PC-9 (cell line): Measurements from ENCODE around the gene CADM2. TPM values are rescaled to one million over a fixed set of nuclear protein-coding genes. Genes with fewer than 3 reads are reported as not detected.

ENCODE experiments used
- BruUV-seq: library from RNA; stranded (reverse); fragments of 400-500 nt; replicated peaks from 2 replicates; lab custom pipeline; 2021; lab: Mats Ljungman, UMichigan
- CTCF ChIA-PET: fragments of 300-600 bp; sonication (Branson Sonifier 250); formaldehyde crosslinking; loops from one replicate; lab custom pipeline; 2022; ENCODE audit warnings: antibody characterized with exemption; lab: Charles Lee
- POLR2A ChIA-PET: fragments of 300-600 bp; sonication (Branson Sonifier 250); formaldehyde crosslinking; loops from one replicate; lab custom pipeline; 2022; ENCODE audit warnings: antibody characterized with exemption; ENCODE audit not compliant: unreplicated experiment; lab: Charles Lee
- DNase-seq, 2 experiments: peaks; one replicate each; pipeline versions ENCODE4 v3.0.0 to v3.0.0-alpha.2; 2015 to 2022; ENCODE audit warnings: mixed read lengths in 1 of 2
- H2AFZ ChIP-seq: fragments of 200-600 bp; sonication (generic); 2 replicates; pipeline ENCODE4 v1.8.1; 2017; ENCODE audit warnings: antibody characterized with exemption
- H3F3A ChIP-seq: fragments of 200-600 bp; sonication (generic); 2 replicates; pipeline ENCODE4 v1.8.1; 2017; ENCODE audit warnings: antibody characterized with exemption, mild to moderate bottlenecking, low read depth; ENCODE audit not compliant: insufficient read depth
- H3K27ac ChIP-seq: fragments of 200-600 bp; sonication (generic); 2 replicates; pipeline ENCODE4 v1.6.1; 2016; ENCODE audit warnings: mixed run types
- H3K27me3 ChIP-seq: fragments of 200-600 bp; sonication (generic); 2 replicates; pipeline ENCODE4 v1.6.1; 2016; ENCODE audit warnings: low read depth, mixed run types; ENCODE audit not compliant: insufficient read depth
- H3K36me3 ChIP-seq: fragments of 200-600 bp; sonication (generic); 2 replicates; pipeline ENCODE4 v1.6.1; 2016; ENCODE audit warnings: low read depth, mixed run types
- H3K4me1 ChIP-seq: fragments of 200-600 bp; sonication (generic); replicated peaks from 2 replicates; pipeline ENCODE4 v1.6.1; 2016; ENCODE audit warnings: mixed run types; ENCODE audit not compliant: insufficient read depth
- H3K4me2 ChIP-seq: fragments of 200-600 bp; sonication (generic); 2 replicates; pipeline ENCODE4 v1.6.1; 2017; ENCODE audit warnings: mixed run types
- H3K4me3 ChIP-seq: fragments of 200-600 bp; sonication (generic); 2 replicates; pipeline ENCODE4 v1.6.1; 2016; ENCODE audit warnings: mixed run types
- H3K79me2 ChIP-seq: fragments of 200-600 bp; sonication (generic); 2 replicates; pipeline ENCODE4 v1.6.1; 2017; ENCODE audit warnings: low read depth, mixed run types
- H3K9me2 ChIP-seq: fragments of 200-600 bp; sonication (generic); 2 replicates; pipeline ENCODE4 v1.8.1; 2017; ENCODE audit warnings: mild to moderate bottlenecking; ENCODE audit not compliant: insufficient read depth
- H3K9me3 ChIP-seq: fragments of 200-600 bp; sonication (generic); 2 replicates; pipeline ENCODE4 v1.8.1; 2016; ENCODE audit warnings: low read depth; ENCODE audit not compliant: insufficient read depth
- H4K20me1 ChIP-seq: fragments of 200-600 bp; sonication (generic); 2 replicates; pipeline ENCODE4 v1.8.1; 2017; ENCODE audit not compliant: insufficient read depth
- EZH2 ChIP-seq: fragments of 200-600 bp; sonication (generic); IDR thresholded peaks from 2 replicates; pipeline ENCODE4 v1.8.0; 2017; ENCODE audit warnings: antibody characterized with exemption, low read depth
- intact Hi-C: fragments of 100-400 bp; cut with micrococcal nuclease; formaldehyde crosslinking; loops from one replicate; pipeline ENCODE4 v1.10.0; 2022; ENCODE audit not compliant: unreplicated experiment
- total RNA-seq: library from RNA; stranded (reverse); gene quantifications from 2 replicates; pipeline ENCODE4 v1.2.3, GENCODE V29; 2021
- TF ChIP-seq, protein P1 (sequence below): fragments of 200-600 bp; sonication (generic); conservative IDR thresholded peaks from 2 replicates; pipeline ENCODE4 v1.6.1; 2017; ENCODE audit warnings: mixed run types, antibody characterized with exemption, mild to moderate bottlenecking, moderate library complexity

CADM2 gene
- total RNA-seq, 1 experiment from 2014 or later = 0.59 TPM

DNA sequence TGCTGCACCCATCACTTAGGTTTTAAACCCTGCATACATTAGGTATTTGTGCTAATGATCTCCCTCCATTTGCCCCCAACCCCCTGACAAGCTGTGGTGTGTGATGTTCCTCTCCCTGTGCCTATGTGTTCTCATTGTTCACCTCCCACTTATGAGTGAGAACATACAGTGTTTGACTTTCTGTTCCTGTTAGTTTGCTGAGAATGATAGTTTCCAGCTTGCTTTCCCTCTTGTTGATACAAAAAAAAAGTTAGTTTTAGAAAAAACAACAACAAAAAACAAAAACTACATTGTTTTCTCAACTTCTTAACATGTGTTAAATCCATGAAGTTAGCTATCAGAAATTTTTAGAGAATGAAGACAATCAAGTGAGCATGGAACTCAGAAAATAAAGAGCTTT, 1079.1 kb downstream of the CADM2 start:
- Histone ChIP-seq H3F3A (no peaks in the 10 kb centered on the region), H3K9me3 (no peaks in the 10 kb centered on the region), H3K4me1 (no peaks in the 10 kb centered on the region), H3K27ac (no peak overlapping the region), H3K79me2 (no peaks in the 10 kb centered on the region), H3K27me3 (no peaks in the 10 kb centered on the region), H3K4me2 (no peak overlapping the region), H3K9me2 (no peaks in the 10 kb centered on the region), H3K4me3 (no peak overlapping the region), H2AFZ (no peak overlapping the region), H4K20me1 (no peaks in the 10 kb centered on the region), H3K36me3 (no peaks in the 10 kb centered on the region)
- no TSS peak for BruUV-seq
- DNase-seq = no peak
- TF ChIP-seq EZH2 = no peak
- POLR2A ChIA-PET = no interaction called here
- intact Hi-C loops = no loop called here
- CTCF ChIA-PET = no interaction called here

GRCh38 chr3:86046436-86047136, 1087.8 kb downstream of the CADM2 start:
- POLR2A ChIA-PET = no interaction called here
- H3K79me2 ChIP-seq = no peaks in the 10 kb centered on the region
- H3K36me3 ChIP-seq = no peaks in the 10 kb centered on the region
- DNase-seq = no peak
- BruUV-seq = no TSS peak
- H2AFZ ChIP-seq = no peak overlapping the region
- H3K9me2 ChIP-seq = no peaks in the 10 kb centered on the region
- H3K4me3 ChIP-seq = no peak overlapping the region
- H3K27me3 ChIP-seq = no peaks in the 10 kb centered on the region
- no peaks in the 10 kb centered on the region for H4K20me1 ChIP-seq
- TF ChIP-seq, protein P1, sequence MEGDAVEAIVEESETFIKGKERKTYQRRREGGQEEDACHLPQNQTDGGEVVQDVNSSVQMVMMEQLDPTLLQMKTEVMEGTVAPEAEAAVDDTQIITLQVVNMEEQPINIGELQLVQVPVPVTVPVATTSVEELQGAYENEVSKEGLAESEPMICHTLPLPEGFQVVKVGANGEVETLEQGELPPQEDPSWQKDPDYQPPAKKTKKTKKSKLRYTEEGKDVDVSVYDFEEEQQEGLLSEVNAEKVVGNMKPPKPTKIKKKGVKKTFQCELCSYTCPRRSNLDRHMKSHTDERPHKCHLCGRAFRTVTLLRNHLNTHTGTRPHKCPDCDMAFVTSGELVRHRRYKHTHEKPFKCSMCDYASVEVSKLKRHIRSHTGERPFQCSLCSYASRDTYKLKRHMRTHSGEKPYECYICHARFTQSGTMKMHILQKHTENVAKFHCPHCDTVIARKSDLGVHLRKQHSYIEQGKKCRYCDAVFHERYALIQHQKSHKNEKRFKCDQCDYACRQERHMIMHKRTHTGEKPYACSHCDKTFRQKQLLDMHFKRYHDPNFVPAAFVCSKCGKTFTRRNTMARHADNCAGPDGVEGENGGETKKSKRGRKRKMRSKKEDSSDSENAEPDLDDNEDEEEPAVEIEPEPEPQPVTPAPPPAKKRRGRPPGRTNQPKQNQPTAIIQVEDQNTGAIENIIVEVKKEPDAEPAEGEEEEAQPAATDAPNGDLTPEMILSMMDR = no peak
- TF ChIP-seq EZH2 = no peak
- no peak overlapping the region for H3K4me2 ChIP-seq
- CTCF ChIA-PET = interaction anchor here (0.6 kb wide), 1 partner anchor 121 kb away, joined by 3 read pairs; no protein-coding TSS in a partner anchor
- intact Hi-C loops = no loop called here
- no peak overlapping the region for H3K27ac ChIP-seq
- no peaks in the 10 kb centered on the region for H3K9me3 ChIP-seq
- no peaks in the 10 kb centered on the region for H3K4me1 ChIP-seq
- H3F3A ChIP-seq = no peaks in the 10 kb centered on the region

DNA sequence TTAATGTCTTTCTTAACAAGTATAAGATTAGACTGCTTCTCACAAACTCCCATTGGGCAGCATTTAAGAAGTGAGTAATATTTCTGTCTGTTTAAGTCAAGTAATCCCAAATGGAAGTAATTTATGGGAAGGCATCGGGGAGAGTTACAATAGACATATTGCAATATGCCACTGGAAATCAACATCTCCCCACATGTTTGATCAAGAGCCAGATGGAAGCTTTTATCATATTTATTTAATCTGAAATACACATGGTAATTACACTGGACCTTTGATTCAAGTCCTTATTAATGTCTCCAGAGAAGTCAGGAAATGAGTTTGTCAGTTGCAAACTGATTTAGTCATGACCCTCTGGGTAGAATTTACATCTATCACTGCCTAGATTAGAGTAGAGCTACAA, 1088.4 kb downstream of the CADM2 start:
- no peaks in the 10 kb centered on the region for H3F3A ChIP-seq
- H3K27me3 ChIP-seq = no peaks in the 10 kb centered on the region
- H3K9me3 ChIP-seq = no peaks in the 10 kb centered on the region
- H3K27ac ChIP-seq = no peak overlapping the region
- ChIA-PET CTCF (interaction anchor here (0.6 kb wide), 1 partner anchor 121 kb away, joined by 3 read pairs; no protein-coding TSS in a partner anchor), POLR2A (no interaction called here)
- no peak overlapping the region for H3K4me3 ChIP-seq
- H3K9me2 ChIP-seq = no peaks in the 10 kb centered on the region
- TF ChIP-seq, protein P1 = no peak
- no peak for TF ChIP-seq EZH2
- DNase-seq = no peak
- no peaks in the 10 kb centered on the region for H3K79me2 ChIP-seq
- H3K4me1 ChIP-seq = no peaks in the 10 kb centered on the region
- intact Hi-C loops = no loop called here
- H3K36me3 ChIP-seq = no peaks in the 10 kb centered on the region
- no peak overlapping the region for H2AFZ ChIP-seq
- H3K4me2 ChIP-seq = no peak overlapping the region
- no peaks in the 10 kb centered on the region for H4K20me1 ChIP-seq
- no TSS peak for BruUV-seq
